Esophagus muscularis mucosa (tissue), 4 donors: ENCODE measurements around the gene PSMD13. TPM values are rescaled to one million over a fixed set of nuclear protein-coding genes. Genes with fewer than 3 reads are reported as not detected.

Source experiments
- DNase-seq: peaks from one replicate; pipeline ENCODE4 v3.0.0-alpha.2; 2017; ENCODE audit errors: extremely low spot score
- H3K27ac ChIP-seq, 4 donors: fragments of 200-600 bp; sonication (generic); replicated peaks in 1 of 4; 1 replicate in 3 of 4; 2 replicates in 1 of 4; pipeline ENCODE4 v1.5.1; 2016 to 2019; ENCODE audit warnings: mild to moderate bottlenecking in 1 of 4
- H3K27me3 ChIP-seq, 4 donors: fragments of 200-600 bp; sonication (generic); one replicate each; pipeline versions ENCODE4 v1.5.1 to v1.6.0; 2016 to 2019
- H3K36me3 ChIP-seq, 4 donors: fragments of 200-600 bp; sonication (generic); one replicate each; pipeline ENCODE4 v1.5.1; 2016 to 2019
- H3K4me1 ChIP-seq, 4 donors: fragments of 200-600 bp; sonication (generic); one replicate each; pipeline ENCODE4 v1.5.1; 2016 to 2019
- H3K4me3 ChIP-seq, 4 donors: fragments of 200-600 bp; sonication (generic); 1 replicate in 2 of 4; 2 replicates in 2 of 4; pipeline ENCODE4 v1.5.1; 2016 to 2019; ENCODE audit warnings: mild to moderate bottlenecking in 4 of 4, moderate library complexity in 1 of 4
- H3K9me3 ChIP-seq, 4 donors: fragments of 200-600 bp; sonication (generic); 1 replicate in 3 of 4; 2 replicates in 1 of 4; pipeline ENCODE4 v1.5.1; 2016 to 2019
- CTCF ChIP-seq, 3 experiments: fragments of 200-600 bp in 2 of 3; fragments of 450-650 bp in 1 of 3; sonication (generic) in 2 of 3; IDR thresholded peaks; one replicate each; pipeline ENCODE4 v1.5.1; 2017 to 2019; ENCODE audit warnings: antibody characterized with exemption in 3 of 3, mild to moderate bottlenecking in 2 of 3, moderate library complexity in 1 of 3
- EP300 ChIP-seq: sonication (generic); formaldehyde crosslinking; IDR thresholded peaks from one replicate; pipeline ENCODE4 v1.6.1; 2017; ENCODE audit warnings: antibody characterized with exemption
- POLR2A ChIP-seq: fragments of 450-650 bp; IDR thresholded peaks from one replicate; pipeline ENCODE4 v1.6.1; 2017; ENCODE audit warnings: antibody characterized with exemption, moderate library complexity, mild to moderate bottlenecking, low read depth
- POLR2AphosphoS5 ChIP-seq, 2 donors: sonication (generic); formaldehyde crosslinking; IDR thresholded peaks; one replicate each; pipeline ENCODE4 v1.6.1; 2017; ENCODE audit warnings: antibody characterized with exemption in 2 of 2
- WGBS: methylation state at CpG from one replicate; pipeline ENCODE4 v1.1.5; 2018; 5-methylcytosine and 5-hydroxymethylcytosine counted together
- intact Hi-C: fragments of 100-400 bp; cut with DNase I; formaldehyde crosslinking; loops from one replicate; pipeline ENCODE4 v1.15.1; 2023
- total RNA-seq, 4 donors: library from RNA; depleted of rRNA; stranded (reverse); fragments of >200 nt; gene quantifications; one replicate each; pipeline versions ENCODE4 v1.1.0 to v1.2.1, GENCODE V29; 2016

The PSMD13 gene
- total RNA-seq, 4 donors from 2014 or later, result 86.4 to 124 (median 94.1) TPM

DNA sequence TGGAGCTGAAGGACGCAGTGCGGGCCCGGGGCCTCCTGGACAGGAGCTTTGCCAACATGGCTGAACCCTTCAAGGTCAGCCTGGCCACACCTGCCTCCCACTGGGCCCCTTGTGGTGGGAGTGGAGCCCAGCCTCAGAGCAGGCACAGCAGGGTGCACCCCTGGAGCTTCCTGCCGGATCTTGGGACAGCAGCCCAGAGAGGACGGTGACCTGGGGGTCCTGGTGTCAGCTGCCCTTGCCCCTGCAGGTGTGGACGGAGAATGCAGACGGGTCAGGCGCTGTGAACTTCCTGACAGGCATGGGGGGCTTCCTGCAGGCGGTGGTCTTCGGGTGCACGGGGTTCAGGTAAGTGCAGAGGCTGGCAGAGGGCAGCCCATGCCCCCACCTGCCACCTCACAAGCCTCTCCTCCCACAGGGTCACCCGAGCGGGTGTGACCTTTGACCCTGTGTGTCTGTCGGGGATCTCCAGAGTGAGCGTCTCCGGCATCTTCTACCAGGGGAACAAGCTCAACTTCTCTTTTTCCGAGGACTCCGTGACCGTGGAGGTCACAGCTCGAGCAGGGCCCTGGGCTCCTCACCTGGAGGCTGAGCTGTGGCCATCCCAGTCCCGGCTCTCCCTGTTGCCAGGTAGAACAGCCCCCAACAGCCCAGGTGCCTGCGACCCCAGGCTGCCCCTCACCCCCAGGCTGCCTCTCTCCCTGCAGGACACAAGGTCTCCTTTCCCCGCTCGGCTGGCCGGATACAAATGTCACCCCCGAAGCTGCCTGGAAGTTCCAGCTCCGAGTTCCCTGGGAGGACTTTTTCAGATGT is 57.3 kb downstream of the PSMD13 start:
- intact Hi-C loops, result no loop called here
- TF ChIP-seq POLR2AphosphoS5 (IDR thresholded peaks at IDR 0.05) (no peak), EP300 (no peak), POLR2A (no peak), CTCF (IDR thresholded peaks at IDR 0.05) (no peak)
- H3K4me1 ChIP-seq, result peaks cover 8 to 30% (median 28%) of the 10 kb centered on the region in 4 donors
- H3K36me3 ChIP-seq, result peaks cover 0 to 32% (median 17%) of the 10 kb centered on the region in 4 donors
- no peak overlapping the region for H3K27ac ChIP-seq
- WGBS, result 91% methylated on average over 23 of the region's 27 CpGs
- no peak for DNase-seq
- no peaks in the 10 kb centered on the region for H3K9me3 ChIP-seq
- peaks cover 0 to 35% (median 9%) of the 10 kb centered on the region in 4 donors for H3K27me3 ChIP-seq
- no peak overlapping the region for H3K4me3 ChIP-seq

DNA sequence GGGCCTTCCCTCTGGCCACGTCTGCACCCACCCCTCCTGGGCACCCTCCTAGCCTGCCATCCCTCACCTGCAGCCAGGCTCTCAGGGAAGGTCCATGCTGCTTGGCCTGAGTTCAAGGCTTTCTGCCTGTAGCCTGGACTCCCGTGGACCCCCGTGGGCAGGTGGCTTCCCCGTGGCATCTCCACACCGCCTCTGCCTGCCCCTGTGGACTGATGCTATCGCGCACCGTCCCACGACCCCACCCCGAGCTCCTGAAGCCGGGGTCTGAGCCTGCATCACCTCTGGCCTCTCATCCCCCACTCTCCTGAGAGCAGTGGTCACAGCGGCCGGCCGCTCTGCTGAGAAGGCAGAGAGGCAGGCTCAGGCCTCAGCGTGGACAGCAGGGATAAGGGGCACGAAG is 58.0 kb downstream of the PSMD13 start:
- TF ChIP-seq CTCF (IDR thresholded peaks at IDR 0.05) (no peak), POLR2A (no peak), POLR2AphosphoS5 (IDR thresholded peaks at IDR 0.05) (no peak), EP300 (no peak)
- WGBS, result 95% methylated on average over 11 of the region's 16 CpGs
- Histone ChIP-seq H3K9me3 (no peaks in the 10 kb centered on the region), H3K27ac (no peak overlapping the region), H3K4me1 (peaks cover 3 to 26% (median 22%) of the 10 kb centered on the region in 4 donors), H3K36me3 (peaks cover 0 to 32% (median 17%) of the 10 kb centered on the region in 4 donors), H3K4me3 (no peak overlapping the region), H3K27me3 (peaks cover 0 to 42% (median 16%) of the 10 kb centered on the region in 4 donors)
- intact Hi-C loops, result no loop called here
- no peak for DNase-seq

- peaks cover 0 to 23% (median 17%) of the 10 kb centered on the region in 4 donors for H3K4me1 ChIP-seq
- peaks cover 0 to 32% (median 17%) of the 10 kb centered on the region in 4 donors for H3K36me3 ChIP-seq
- H3K27me3 ChIP-seq, result peaks cover 0 to 50% (median 22%) of the 10 kb centered on the region in 4 donors
- H3K4me3 ChIP-seq, result no peak overlapping the region
- no peak for TF ChIP-seq EP300
- TF ChIP-seq POLR2A, result no peak
- no peak for TF ChIP-seq POLR2AphosphoS5 (IDR thresholded peaks at IDR 0.05)
- TF ChIP-seq CTCF (IDR thresholded peaks at IDR 0.05), result no peak
- no peak overlapping the region for H3K27ac ChIP-seq
- no peak for DNase-seq
- H3K9me3 ChIP-seq, result no peaks in the 10 kb centered on the region
- 86% methylated on average over 21 of the region's 26 CpGs for WGBS
- intact Hi-C loops, result no loop called here
Measured at GRCh38 chr11:295351-296170, 58.8 kb downstream of the PSMD13 start.

DNA sequence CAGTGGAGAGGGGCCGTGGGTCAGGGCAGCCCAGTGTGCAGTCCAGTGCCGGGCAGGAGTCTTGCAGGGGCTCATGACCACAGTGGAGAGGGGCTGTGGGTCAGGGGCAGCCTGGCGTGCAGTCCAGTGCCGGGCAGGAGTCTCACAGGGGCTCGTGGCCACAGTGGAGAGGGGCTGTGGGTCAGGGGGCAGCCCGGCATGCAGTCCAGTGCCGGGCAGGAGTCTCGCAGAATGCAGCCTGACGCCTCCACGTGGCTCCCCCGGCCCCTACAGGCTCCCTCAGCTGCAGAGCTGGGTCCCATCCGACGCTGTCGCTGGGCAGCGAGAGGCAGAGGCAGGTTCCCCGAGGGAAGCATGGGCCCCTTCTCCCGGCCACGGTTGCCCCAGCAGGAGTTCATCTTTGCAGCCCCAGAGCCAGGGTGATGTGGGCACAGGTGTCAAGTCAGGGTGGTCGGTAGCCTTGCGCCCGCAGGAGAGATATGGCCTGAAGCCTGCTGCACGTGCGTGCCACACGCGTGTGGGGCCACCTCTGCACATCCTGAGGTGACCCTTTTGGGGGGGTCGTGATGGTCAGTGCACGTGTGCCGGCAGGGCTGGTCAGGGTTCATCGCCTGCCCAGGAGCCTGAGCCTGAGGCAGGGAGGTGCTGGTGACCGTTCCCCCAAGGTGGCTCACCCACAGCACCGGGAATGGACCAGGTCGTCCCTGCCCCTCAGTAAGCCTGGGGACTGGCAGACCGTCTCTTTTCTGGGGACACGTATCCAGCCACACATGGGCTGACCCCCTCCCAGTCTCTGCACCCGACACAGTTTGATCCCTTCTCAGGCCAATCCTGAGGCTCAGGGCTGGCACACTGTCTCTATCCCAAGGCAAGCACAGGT is 59.6 kb downstream of the PSMD13 start:
- H3K27me3 ChIP-seq, result peaks cover 0 to 59% (median 22%) of the 10 kb centered on the region in 4 donors
- no peaks in the 10 kb centered on the region for H3K9me3 ChIP-seq
- peaks cover 0 to 32% (median 17%) of the 10 kb centered on the region in 4 donors for H3K36me3 ChIP-seq
- intact Hi-C loops, result no loop called here
- WGBS, result 81% methylated on average over 17 of the region's 35 CpGs
- no peak for DNase-seq
- TF ChIP-seq POLR2AphosphoS5 (IDR thresholded peaks at IDR 0.05) (no peak), POLR2A (no peak), EP300 (no peak), CTCF (IDR thresholded peaks at IDR 0.05) (no peak)
- no peak overlapping the region for H3K27ac ChIP-seq
- H3K4me3 ChIP-seq, result no peak overlapping the region
- H3K4me1 ChIP-seq, result peaks cover 0 to 21% (median 14%) of the 10 kb centered on the region in 4 donors
